ENCODE measurements around the gene MUSTN1.

MUSTN1 gene

GRCh38 chr3:52835766-52836470 lies 1.1 kb upstream of the MUSTN1 start:
- H3K27ac ChIP-seq (ENCODE audit: low read depth, low read length) = no peak overlapping the region
- no peaks in the 10 kb centered on the region for H3K36me3 ChIP-seq (ENCODE audit: insufficient read depth, low read length)
- no peak overlapping the region for H2AFZ ChIP-seq (ENCODE audit: low read length, unreplicated experiment)
- H3K27me3 ChIP-seq (ENCODE audit: insufficient read depth, low read length) = no peaks in the 10 kb centered on the region
- H3K79me2 ChIP-seq (ENCODE audit: control insufficient read depth, insufficient read depth, low read length, unreplicated experiment) = no peaks in the 10 kb centered on the region
- H3K4me1 ChIP-seq (ENCODE audit: control insufficient read depth, insufficient read depth, low read length, unreplicated experiment) = peaks cover 14% of the 10 kb centered on the region
- no peak overlapping the region for H3K4me3 ChIP-seq (ENCODE audit: low read depth, low read length)

GRCh38 chr3:52833202-52833601 lies 1.6 kb downstream of the MUSTN1 start:
- peaks cover 21% of the 10 kb centered on the region for H3K4me1 ChIP-seq (ENCODE audit: control insufficient read depth, insufficient read depth, low read length, unreplicated experiment)
- no peak overlapping the region for H2AFZ ChIP-seq (ENCODE audit: low read length, unreplicated experiment)
- H3K4me3 ChIP-seq (ENCODE audit: low read depth, low read length) = no peak overlapping the region
- no peaks in the 10 kb centered on the region for H3K79me2 ChIP-seq (ENCODE audit: control insufficient read depth, insufficient read depth, low read length, unreplicated experiment)
- H3K27ac ChIP-seq (ENCODE audit: low read depth, low read length) = no peak overlapping the region
- no peaks in the 10 kb centered on the region for H3K27me3 ChIP-seq (ENCODE audit: insufficient read depth, low read length)
- H3K36me3 ChIP-seq (ENCODE audit: insufficient read depth, low read length) = no peaks in the 10 kb centered on the region

- H3K27me3 ChIP-seq (ENCODE audit: insufficient read depth, low read length) = no peaks in the 10 kb centered on the region
- no peak overlapping the region for H2AFZ ChIP-seq (ENCODE audit: low read length, unreplicated experiment)
- H3K4me1 ChIP-seq (ENCODE audit: control insufficient read depth, insufficient read depth, low read length, unreplicated experiment) = peaks cover 21% of the 10 kb centered on the region
- no peaks in the 10 kb centered on the region for H3K79me2 ChIP-seq (ENCODE audit: control insufficient read depth, insufficient read depth, low read length, unreplicated experiment)
- no peak overlapping the region; the same call in 1 of the 2 replicates for H3K27ac ChIP-seq (ENCODE audit: low read depth, low read length)
- H3K4me3 ChIP-seq (ENCODE audit: low read depth, low read length) = no peak overlapping the region
- no peaks in the 10 kb centered on the region for H3K36me3 ChIP-seq (ENCODE audit: insufficient read depth, low read length)
These were observed 3.1 kb downstream of the MUSTN1 start for GRCh38 chr3:52831500-52832301.

- Histone ChIP-seq H3K36me3 (ENCODE audit: insufficient read depth, low read length) (no peaks in the 10 kb centered on the region), H3K27ac (ENCODE audit: low read depth, low read length) (no peak within 1 kb of the TSS), H3K4me3 (ENCODE audit: low read depth, low read length) (no peak within 1 kb of the TSS), H3K79me2 (ENCODE audit: control insufficient read depth, insufficient read depth, low read length, unreplicated experiment) (no peaks in the 10 kb centered on the region), H2AFZ (ENCODE audit: low read length, unreplicated experiment) (no peak within 1 kb of the TSS), H3K27me3 (ENCODE audit: insufficient read depth, low read length) (no peaks in the 10 kb centered on the region), H3K4me1 (ENCODE audit: control insufficient read depth, insufficient read depth, low read length, unreplicated experiment) (peaks cover 21% of the 10 kb centered on the region)
These were observed 4.1 kb downstream of the MUSTN1 start, which contains the start of gene ITIH4 for GRCh38 chr3:52830535-52831258. Gene ITIH4 (minus strand): TSS chr3:52830672. CDS start chr3:52830642, 30 bp downstream.

- H3K4me3 ChIP-seq (ENCODE audit: low read depth, low read length) = no peak overlapping the region
- H3K27me3 ChIP-seq (ENCODE audit: insufficient read depth, low read length) = no peaks in the 10 kb centered on the region
- no peaks in the 10 kb centered on the region for H3K36me3 ChIP-seq (ENCODE audit: insufficient read depth, low read length)
- H3K27ac ChIP-seq (ENCODE audit: low read depth, low read length) = no peak overlapping the region
- H3K4me1 ChIP-seq (ENCODE audit: control insufficient read depth, insufficient read depth, low read length, unreplicated experiment) = peaks cover 21% of the 10 kb centered on the region
- H3K79me2 ChIP-seq (ENCODE audit: control insufficient read depth, insufficient read depth, low read length, unreplicated experiment) = no peaks in the 10 kb centered on the region
- no peak overlapping the region for H2AFZ ChIP-seq (ENCODE audit: low read length, unreplicated experiment)
These were observed 4.8 kb downstream of the MUSTN1 start for GRCh38 chr3:52829906-52830463.

- H3K27ac ChIP-seq (ENCODE audit: low read depth, low read length) = no peak overlapping the region
- H3K36me3 ChIP-seq (ENCODE audit: insufficient read depth, low read length) = no peaks in the 10 kb centered on the region
- no peak overlapping the region for H3K4me3 ChIP-seq (ENCODE audit: low read depth, low read length)
- no peaks in the 10 kb centered on the region for H3K27me3 ChIP-seq (ENCODE audit: insufficient read depth, low read length)
- H2AFZ ChIP-seq (ENCODE audit: low read length, unreplicated experiment) = no peak overlapping the region
- H3K4me1 ChIP-seq (ENCODE audit: control insufficient read depth, insufficient read depth, low read length, unreplicated experiment) = peaks cover 21% of the 10 kb centered on the region
- H3K79me2 ChIP-seq (ENCODE audit: control insufficient read depth, insufficient read depth, low read length, unreplicated experiment) = no peaks in the 10 kb centered on the region
These were observed 5.3 kb downstream of the MUSTN1 start for GRCh38 chr3:52829482-52829881.

GRCh38 chr3:52827866-52828376 lies 6.9 kb downstream of the MUSTN1 start:
- no peak overlapping the region for H3K4me3 ChIP-seq (ENCODE audit: low read depth, low read length)
- H3K36me3 ChIP-seq (ENCODE audit: insufficient read depth, low read length) = no peaks in the 10 kb centered on the region
- H3K4me1 ChIP-seq (ENCODE audit: control insufficient read depth, insufficient read depth, low read length, unreplicated experiment) = peaks cover 21% of the 10 kb centered on the region
- H3K27me3 ChIP-seq (ENCODE audit: insufficient read depth, low read length) = no peaks in the 10 kb centered on the region
- no peaks in the 10 kb centered on the region for H3K79me2 ChIP-seq (ENCODE audit: control insufficient read depth, insufficient read depth, low read length, unreplicated experiment)
- no peak overlapping the region for H2AFZ ChIP-seq (ENCODE audit: low read length, unreplicated experiment)
- H3K27ac ChIP-seq (ENCODE audit: low read depth, low read length) = no peak overlapping the region

- H3K4me3 ChIP-seq (ENCODE audit: low read depth, low read length) = no peak overlapping the region
These were observed 7.4 kb downstream of the MUSTN1 start for GRCh38 chr3:52827441-52827840.

GRCh38 chr3:52824037-52824436 lies 10.8 kb downstream of the MUSTN1 start:
- no peak overlapping the region for H3K27ac ChIP-seq (ENCODE audit: low read depth, low read length)
- no peak overlapping the region for H2AFZ ChIP-seq (ENCODE audit: low read length, unreplicated experiment)
- H3K4me3 ChIP-seq (ENCODE audit: low read depth, low read length) = no peak overlapping the region
- H3K4me1 ChIP-seq (ENCODE audit: control insufficient read depth, insufficient read depth, low read length, unreplicated experiment) = no peaks in the 10 kb centered on the region
- H3K79me2 ChIP-seq (ENCODE audit: control insufficient read depth, insufficient read depth, low read length, unreplicated experiment) = no peaks in the 10 kb centered on the region
- no peaks in the 10 kb centered on the region for H3K36me3 ChIP-seq (ENCODE audit: insufficient read depth, low read length)
- no peaks in the 10 kb centered on the region for H3K27me3 ChIP-seq (ENCODE audit: insufficient read depth, low read length)

More at GRCh38 chr3:52827441-52827840, 7.4 kb downstream of the MUSTN1 start:
- no peak overlapping the region for H2AFZ ChIP-seq (ENCODE audit: low read length, unreplicated experiment)
- no peaks in the 10 kb centered on the region for H3K79me2 ChIP-seq (ENCODE audit: control insufficient read depth, insufficient read depth, low read length, unreplicated experiment)
- peaks cover 21% of the 10 kb centered on the region for H3K4me1 ChIP-seq (ENCODE audit: control insufficient read depth, insufficient read depth, low read length, unreplicated experiment)
- H3K27ac ChIP-seq (ENCODE audit: low read depth, low read length) = no peak overlapping the region
- H3K27me3 ChIP-seq (ENCODE audit: insufficient read depth, low read length) = no peaks in the 10 kb centered on the region
- H3K36me3 ChIP-seq (ENCODE audit: insufficient read depth, low read length) = no peaks in the 10 kb centered on the region

GRCh38 chr3:52822363-52822762 lies 12.5 kb downstream of the MUSTN1 start:
- no peak overlapping the region for H3K4me3 ChIP-seq (ENCODE audit: low read depth, low read length)
- H3K79me2 ChIP-seq (ENCODE audit: control insufficient read depth, insufficient read depth, low read length, unreplicated experiment) = no peaks in the 10 kb centered on the region
- no peak overlapping the region for H2AFZ ChIP-seq (ENCODE audit: low read length, unreplicated experiment)
- no peaks in the 10 kb centered on the region for H3K27me3 ChIP-seq (ENCODE audit: insufficient read depth, low read length)
- H3K27ac ChIP-seq (ENCODE audit: low read depth, low read length) = no peak overlapping the region
- H3K4me1 ChIP-seq (ENCODE audit: control insufficient read depth, insufficient read depth, low read length, unreplicated experiment) = no peaks in the 10 kb centered on the region
- no peaks in the 10 kb centered on the region for H3K36me3 ChIP-seq (ENCODE audit: insufficient read depth, low read length)
